ENCODE measurements around the gene HSD11B1L.
"Not testable (repeated sequence)": the region's sequence is repeated elsewhere in the genome, so short reads cannot be mapped to it uniquely, and the experiment has no call there.

Gene HSD11B1L

GRCh38 chr19:5697890-5698634 lies 17.2 kb downstream of the HSD11B1L start:
- H3K9me3 Mint-ChIP-seq: no peaks in the 10 kb centered on the region
- no peaks in the 10 kb centered on the region for H3K27me3 Mint-ChIP-seq
- peak; percentile 3 for ATAC-seq
- peaks cover 43% of the 10 kb centered on the region for H3K4me1 Mint-ChIP-seq
- H3K36me3 Mint-ChIP-seq: peaks cover 58% of the 10 kb centered on the region
- H3K4me3 Mint-ChIP-seq: no peak overlapping the region
- no peak overlapping the region for H3K27ac Mint-ChIP-seq

GRCh38 chr19:5698635-5699422 lies 18.0 kb downstream of the HSD11B1L start:
- no peaks in the 10 kb centered on the region for H3K27me3 Mint-ChIP-seq
- H3K27ac Mint-ChIP-seq: peak overlapping the region; percentile 63
- H3K4me1 Mint-ChIP-seq: peaks cover 37% of the 10 kb centered on the region
- peak; percentile 40 for ATAC-seq
- no peaks in the 10 kb centered on the region for H3K9me3 Mint-ChIP-seq
- peaks cover 59% of the 10 kb centered on the region for H3K36me3 Mint-ChIP-seq
- H3K4me3 Mint-ChIP-seq: no peak overlapping the region

- Mint-ChIP-seq H3K36me3 (peaks cover 50% of the 10 kb centered on the region), H3K27me3 (no peaks in the 10 kb centered on the region), H3K4me1 (peaks cover 22% of the 10 kb centered on the region), H3K4me3 (no peak overlapping the region), H3K27ac (no peak overlapping the region), H3K9me3 (no peaks in the 10 kb centered on the region)
- ATAC-seq: no peak
These were observed 19.7 kb downstream of the HSD11B1L start for GRCh38 chr19:5700455-5701092.

DNA sequence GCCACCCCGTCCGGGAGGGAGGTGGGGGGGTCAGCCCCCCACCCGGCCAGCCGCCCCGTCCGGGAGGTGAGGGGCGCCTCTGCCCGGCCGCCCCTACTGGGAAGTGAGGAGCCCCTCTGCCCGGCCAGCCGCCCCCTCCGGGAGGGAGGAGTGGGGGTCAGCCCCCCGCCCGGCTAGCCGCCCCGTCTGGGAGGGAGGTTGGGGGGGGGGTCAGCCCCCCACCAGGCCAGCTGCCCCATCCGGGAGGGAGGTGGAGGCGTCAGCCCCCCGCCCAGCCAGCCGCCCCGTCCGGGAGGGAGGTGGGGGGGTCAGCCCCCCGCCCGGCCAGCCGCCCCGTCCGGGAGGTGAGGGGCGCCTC lies 21.2 kb downstream of the HSD11B1L start:
- H3K4me3 Mint-ChIP-seq, H3K9me3 Mint-ChIP-seq: not testable (repeated sequence)
- H3K4me1 Mint-ChIP-seq: peaks cover 14% of the 10 kb centered on the region

DNA sequence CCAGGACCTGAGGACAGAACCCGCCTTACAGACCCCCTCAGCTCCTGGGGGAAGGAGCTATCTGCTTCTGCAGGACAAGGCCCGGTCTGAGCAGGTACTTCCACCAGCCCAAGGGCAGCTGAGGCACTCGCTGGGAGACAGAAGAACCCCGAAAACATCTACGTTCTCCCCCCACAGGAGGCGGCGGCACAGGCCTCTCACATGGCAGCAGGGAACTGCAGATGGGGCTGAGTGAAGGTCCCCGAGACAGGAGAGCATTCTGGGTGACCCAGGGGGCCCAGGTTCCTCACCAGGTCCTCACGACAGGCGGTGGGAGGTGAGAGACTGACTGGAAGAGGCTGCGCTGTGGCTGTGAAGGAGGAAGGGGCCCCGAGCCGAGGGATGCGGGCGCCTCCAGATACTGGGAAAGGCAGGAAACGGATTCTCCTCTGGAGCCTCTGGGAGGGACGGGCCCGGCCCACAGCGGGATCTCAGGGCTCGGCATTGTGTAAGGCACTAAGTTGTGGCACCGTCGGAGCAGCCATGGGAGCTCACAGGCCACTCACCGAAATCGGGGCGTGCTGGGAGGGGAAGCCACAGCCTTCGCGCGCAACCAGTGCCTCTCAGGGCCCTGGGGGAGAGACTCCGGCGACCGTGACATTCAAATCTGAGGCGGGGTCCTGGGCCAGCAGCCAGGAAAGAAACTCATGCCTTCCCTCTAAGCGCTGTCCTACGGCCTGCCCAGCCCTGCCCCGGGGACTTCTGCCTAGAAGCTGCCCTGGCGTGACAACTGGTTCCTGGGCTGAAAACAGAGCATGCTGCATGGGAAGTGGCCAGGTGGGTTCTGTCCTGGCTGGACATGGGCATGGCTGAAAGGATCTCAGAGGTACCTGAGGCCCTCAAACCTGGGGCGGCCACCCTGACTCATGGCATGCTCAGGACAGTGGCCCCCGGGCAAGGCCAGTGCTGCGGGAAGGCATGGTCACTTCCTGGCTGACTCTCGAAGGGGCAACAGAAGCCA lies 23.3 kb downstream of the HSD11B1L start:
- Mint-ChIP-seq H3K27ac (no peak overlapping the region), H3K36me3 (peaks cover 54% of the 10 kb centered on the region), H3K4me3 (no peak overlapping the region), H3K27me3 (no peaks in the 10 kb centered on the region), H3K4me1 (peaks cover 2% of the 10 kb centered on the region), H3K9me3 (no peaks in the 10 kb centered on the region)
- no peak for ATAC-seq

More for the DNA sequence above, 21.2 kb downstream of the HSD11B1L start:
- H3K27ac Mint-ChIP-seq, ATAC-seq, H3K27me3 Mint-ChIP-seq: not testable (repeated sequence)
- H3K36me3 Mint-ChIP-seq: peaks cover 57% of the 10 kb centered on the region

GRCh38 chr19:5705552-5705951 lies 24.7 kb downstream of the HSD11B1L start:
- H3K4me1 Mint-ChIP-seq: no peaks in the 10 kb centered on the region
- peak; percentile 24 for ATAC-seq
- H3K27ac Mint-ChIP-seq: no peak overlapping the region

DNA sequence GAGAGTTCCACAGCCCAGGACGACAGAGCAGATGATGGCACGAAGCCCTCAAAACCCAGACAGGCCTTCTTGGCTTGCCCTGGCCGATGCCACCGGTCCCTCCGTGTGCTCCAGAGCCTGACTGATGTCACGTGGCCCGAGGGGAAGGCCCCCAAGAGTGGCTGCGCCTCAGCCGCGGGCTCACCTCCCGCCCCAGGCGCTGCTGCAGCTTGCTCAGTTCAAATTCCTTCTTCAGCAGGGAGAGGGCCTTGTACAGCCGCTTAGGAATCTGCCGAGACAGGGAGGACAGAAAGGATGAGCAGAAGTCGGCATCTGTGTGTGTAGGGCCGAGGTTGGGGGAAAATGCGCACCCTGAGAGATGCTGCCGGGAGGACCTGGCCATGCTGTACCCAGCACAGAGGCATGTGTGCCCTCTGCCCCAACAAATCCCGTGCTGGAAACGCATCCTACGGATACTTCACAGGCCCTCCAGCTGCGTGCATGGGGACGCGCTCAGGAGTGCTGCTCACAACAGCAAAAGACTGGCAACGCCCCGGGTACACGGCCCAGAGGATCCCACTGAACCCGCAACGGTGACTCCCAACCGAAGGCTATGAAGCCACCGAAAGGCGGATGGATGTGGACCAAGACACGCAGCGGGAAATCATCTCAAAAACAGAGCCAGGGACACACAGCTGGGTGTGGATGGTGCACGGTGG lies 26.2 kb downstream of the HSD11B1L start:
- no peak for ATAC-seq
- H3K27ac Mint-ChIP-seq: no peak overlapping the region
- peaks cover 39% of the 10 kb centered on the region for H3K36me3 Mint-ChIP-seq
- H3K27me3 Mint-ChIP-seq: no peaks in the 10 kb centered on the region
- H3K4me3 Mint-ChIP-seq: no peak overlapping the region
- H3K9me3 Mint-ChIP-seq: no peaks in the 10 kb centered on the region
- no peaks in the 10 kb centered on the region for H3K4me1 Mint-ChIP-seq

More at GRCh38 chr19:5705552-5705951, 24.7 kb downstream of the HSD11B1L start:
- Mint-ChIP-seq H3K4me3 (no peak overlapping the region), H3K27me3 (no peaks in the 10 kb centered on the region), H3K36me3 (peaks cover 50% of the 10 kb centered on the region), H3K9me3 (no peaks in the 10 kb centered on the region)

DNA sequence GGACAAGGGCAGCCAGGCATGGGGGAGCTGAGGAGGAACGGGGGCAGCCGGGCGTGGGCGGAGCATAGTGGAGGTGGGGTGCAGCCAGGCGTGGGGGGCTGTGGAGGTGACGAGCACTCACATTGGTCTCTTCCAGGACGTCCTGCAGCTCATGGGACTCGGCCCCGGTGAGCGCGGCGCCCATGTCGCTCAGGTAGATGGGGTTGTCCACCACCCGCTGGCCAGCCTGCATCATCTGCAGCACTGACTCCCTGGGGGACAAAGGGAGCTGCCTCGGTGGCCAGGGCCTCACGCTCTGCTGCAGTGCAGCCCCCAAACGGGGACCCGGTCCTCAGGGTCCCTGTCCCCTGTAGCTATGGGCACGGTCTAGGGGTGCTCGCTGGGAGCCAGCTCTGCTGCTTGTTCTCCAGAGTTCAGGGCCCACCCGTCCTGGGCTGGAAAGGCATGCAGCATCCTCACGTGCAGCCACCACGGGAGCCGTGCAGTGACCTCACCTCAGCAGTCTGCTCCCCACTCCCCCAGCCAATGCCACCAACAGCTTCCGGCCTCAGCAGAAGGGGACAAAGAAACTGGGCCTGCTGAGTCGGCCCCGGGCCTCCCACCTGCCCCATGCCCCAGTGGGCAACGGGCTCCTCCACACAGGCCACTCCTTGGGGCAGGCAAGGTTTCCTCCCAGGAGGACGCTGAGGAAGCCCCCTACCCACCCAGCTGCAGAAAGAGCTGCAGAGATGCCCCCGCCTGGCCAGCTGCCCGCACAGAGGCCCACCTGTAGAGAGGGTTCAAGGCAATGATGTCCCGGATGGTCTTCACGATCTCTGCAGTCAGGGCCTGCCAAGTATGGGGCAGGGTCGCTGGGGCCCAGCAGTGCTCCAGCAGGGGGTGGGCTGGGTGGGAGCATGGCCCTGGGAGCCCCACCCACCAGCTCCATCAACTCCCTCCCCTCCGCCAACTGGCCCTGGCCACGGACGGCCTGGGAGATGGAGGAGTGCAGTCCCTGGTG lies 27.0 kb downstream of the HSD11B1L start:
- peaks cover 45% of the 10 kb centered on the region for H3K36me3 Mint-ChIP-seq
- no peak overlapping the region for H3K4me3 Mint-ChIP-seq
- H3K9me3 Mint-ChIP-seq: no peaks in the 10 kb centered on the region
- no peak overlapping the region for H3K27ac Mint-ChIP-seq
- no peaks in the 10 kb centered on the region for H3K4me1 Mint-ChIP-seq
- ATAC-seq: no peak
- no peaks in the 10 kb centered on the region for H3K27me3 Mint-ChIP-seq

- H3K4me1 Mint-ChIP-seq: no peaks in the 10 kb centered on the region
- H3K4me3 Mint-ChIP-seq: no peak overlapping the region
- ATAC-seq: no peak
- H3K36me3 Mint-ChIP-seq: peaks cover 35% of the 10 kb centered on the region
- H3K27ac Mint-ChIP-seq: no peak overlapping the region
- H3K9me3 Mint-ChIP-seq: no peaks in the 10 kb centered on the region
- no peaks in the 10 kb centered on the region for H3K27me3 Mint-ChIP-seq
These were observed 30.2 kb downstream of the HSD11B1L start for GRCh38 chr19:5711025-5711424.

- H3K9me3 Mint-ChIP-seq: no peaks in the 10 kb centered on the region
- no peaks in the 10 kb centered on the region for H3K4me1 Mint-ChIP-seq
- ATAC-seq: no peak
- H3K4me3 Mint-ChIP-seq: no peak overlapping the region
- peaks cover 30% of the 10 kb centered on the region for H3K36me3 Mint-ChIP-seq
- no peaks in the 10 kb centered on the region for H3K27me3 Mint-ChIP-seq
- no peak overlapping the region for H3K27ac Mint-ChIP-seq
These were observed 30.9 kb downstream of the HSD11B1L start for GRCh38 chr19:5711713-5712161.

DNA sequence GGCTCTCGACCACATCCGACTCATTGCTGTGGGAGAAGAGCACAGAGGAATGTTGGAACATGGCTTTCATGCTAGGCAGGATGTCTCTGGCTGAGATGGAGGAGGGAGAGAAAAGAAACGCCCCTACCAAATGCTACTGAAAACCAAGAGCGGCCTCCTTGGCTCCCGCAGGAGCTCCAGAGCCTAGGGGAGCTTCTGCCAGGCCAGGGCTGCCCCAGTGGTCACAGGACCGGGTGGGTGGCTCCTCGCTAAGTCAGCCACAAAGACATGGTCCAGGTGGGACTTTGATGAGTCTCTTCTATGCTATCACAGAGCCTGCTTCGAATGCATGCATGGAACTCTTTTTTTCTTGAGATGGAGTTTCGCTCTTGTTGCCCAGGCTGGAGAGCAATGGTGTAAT lies 32.4 kb downstream of the HSD11B1L start:
- no peaks in the 10 kb centered on the region for H3K9me3 Mint-ChIP-seq
- peaks cover 14% of the 10 kb centered on the region for H3K4me1 Mint-ChIP-seq
- H3K27ac Mint-ChIP-seq: no peak overlapping the region
- ATAC-seq: no peak
- peaks cover 19% of the 10 kb centered on the region for H3K36me3 Mint-ChIP-seq
- H3K4me3 Mint-ChIP-seq: no peak overlapping the region
- H3K27me3 Mint-ChIP-seq: no peaks in the 10 kb centered on the region

GRCh38 chr19:5714816-5715215 lies 34.0 kb downstream of the HSD11B1L start:
- no peak overlapping the region for H3K4me3 Mint-ChIP-seq
- ATAC-seq: no peak
- H3K27me3 Mint-ChIP-seq: no peaks in the 10 kb centered on the region
- H3K27ac Mint-ChIP-seq: no peak overlapping the region
- no peaks in the 10 kb centered on the region for H3K9me3 Mint-ChIP-seq
- H3K4me1 Mint-ChIP-seq: peaks cover 24% of the 10 kb centered on the region
- peaks cover 19% of the 10 kb centered on the region for H3K36me3 Mint-ChIP-seq

- peaks cover 12% of the 10 kb centered on the region for H3K36me3 Mint-ChIP-seq
- H3K9me3 Mint-ChIP-seq: no peaks in the 10 kb centered on the region
- no peak for ATAC-seq
- no peaks in the 10 kb centered on the region for H3K27me3 Mint-ChIP-seq
- peak overlapping the region; percentile 41 for H3K4me3 Mint-ChIP-seq
- peak overlapping the region; percentile 97 for H3K27ac Mint-ChIP-seq
- peaks cover 24% of the 10 kb centered on the region for H3K4me1 Mint-ChIP-seq
These were observed 36.5 kb downstream of the HSD11B1L start for GRCh38 chr19:5717215-5717935.
